Activated CD4-positive, alpha-beta T cell treated with anti-CD3 and anti-CD28 coated beads for 36 hours (primary cell): ENCODE measurements around the gene MAG. TPM values are rescaled to one million over a fixed set of nuclear protein-coding genes. Genes with fewer than 3 reads are reported as not detected.

Source experiments
- ATAC-seq: fragments of 200-7000 bp; cut with Tn5 transposase; one replicate; pipeline ENCODE4 v1.10.0; 2021; ENCODE audit warnings: mild to moderate bottlenecking, moderate library complexity
- CTCF ChIA-PET: fragments of 350-600 bp; sonication (Branson Sonifier 250); formaldehyde crosslinking; loops from one replicate; lab custom pipeline; 2021; ENCODE audit warnings: antibody characterized with exemption; lab: Charles Lee
- POLR2A ChIA-PET: fragments of 350-600 bp; sonication (Branson Sonifier 250); formaldehyde crosslinking; loops from one replicate; lab custom pipeline; 2021; ENCODE audit warnings: antibody characterized with exemption, inconsistent platforms; lab: Charles Lee
- DNase-seq: peaks from one replicate; pipeline ENCODE4 v3.0.0-alpha.2; 2020
- H3K27ac Mint-ChIP-seq: one replicate; pipeline ENCODE4 v1.8.0; 2021; ENCODE audit warnings: mixed read lengths
- H3K27me3 Mint-ChIP-seq: one replicate; pipeline ENCODE4 v1.8.0; 2021; ENCODE audit warnings: mixed read lengths
- H3K36me3 Mint-ChIP-seq: one replicate; pipeline ENCODE4 v1.8.0; 2021; ENCODE audit warnings: low read depth, mixed read lengths
- H3K4me1 Mint-ChIP-seq: one replicate; pipeline ENCODE4 v1.8.0; 2021; ENCODE audit warnings: mixed read lengths
- H3K4me3 Mint-ChIP-seq: one replicate; pipeline ENCODE4 v1.8.0; 2021; ENCODE audit warnings: mild to moderate bottlenecking, moderate library complexity, mixed read lengths
- H3K9me3 Mint-ChIP-seq: one replicate; pipeline ENCODE4 v1.8.0; 2021; ENCODE audit warnings: low read depth, mixed read lengths
- intact Hi-C, 2 experiments: fragments of 100-400 bp; cut with DNase I in 1 of 2; cut with micrococcal nuclease in 1 of 2; formaldehyde crosslinking; loops; one replicate each; pipeline versions ENCODE4 v1.14.2 to v1.15.1; 2022 to 2024; cut with DNase I, micrococcal nuclease
- total RNA-seq, 2 experiments: library from RNA; stranded (reverse); gene quantifications; one replicate each; pipeline ENCODE4 v1.2.3, GENCODE V29; 2021

MAG gene
- total RNA-seq, 2 experiments from 2014 or later, result 0.19 to 0.34 TPM

DNA sequence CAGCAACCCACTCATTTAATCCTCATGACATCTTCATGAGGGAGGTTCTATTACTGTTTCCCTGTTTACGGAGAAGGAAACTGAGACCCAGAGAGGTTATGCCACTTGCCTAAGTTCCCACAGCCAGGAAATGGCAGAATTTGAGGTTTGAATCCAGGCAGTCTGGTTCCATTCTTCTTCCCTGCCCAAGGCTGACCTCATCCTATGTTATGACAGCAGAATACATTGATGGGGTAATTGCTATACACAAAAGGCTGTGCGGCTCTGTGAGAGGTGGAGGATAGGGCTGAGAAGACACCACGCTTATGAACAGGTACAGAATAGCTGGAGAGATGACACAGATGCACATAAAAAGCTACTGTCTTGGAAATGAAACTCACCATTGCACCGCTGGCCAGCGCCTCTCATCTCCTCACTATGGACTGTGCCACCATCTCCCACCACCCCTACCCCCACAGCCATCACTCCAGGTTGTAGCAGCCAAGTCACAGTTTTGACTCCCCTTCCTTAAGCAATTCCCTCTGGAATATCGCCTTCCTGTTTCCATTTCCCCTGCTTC lies 11.5 kb downstream of the MAG start:
- intact Hi-C loops, result no loop called here
- Mint-ChIP-seq H3K4me3 (no peak overlapping the region), H3K4me1 (no peaks in the 10 kb centered on the region), H3K27ac (no peak overlapping the region), H3K27me3 (no peaks in the 10 kb centered on the region), H3K36me3 (no peaks in the 10 kb centered on the region), H3K9me3 (no peaks in the 10 kb centered on the region)
- no peak for ATAC-seq
- CTCF ChIA-PET, result interaction anchor here (0.6 kb wide), 1 partner anchor 205 kb away, joined by 3 read pairs; no protein-coding TSS in a partner anchor
- POLR2A ChIA-PET, result no interaction called here
- no peak for DNase-seq

GRCh38 chr19:35304036-35304435 lies 12.1 kb downstream of the MAG start:
- Mint-ChIP-seq H3K4me1 (no peaks in the 10 kb centered on the region), H3K9me3 (no peaks in the 10 kb centered on the region), H3K36me3 (no peaks in the 10 kb centered on the region), H3K4me3 (no peak overlapping the region), H3K27me3 (no peaks in the 10 kb centered on the region), H3K27ac (no peak overlapping the region)
- intact Hi-C loops, result no loop called here
- DNase-seq (no peak), ATAC-seq (no peak)
- POLR2A ChIA-PET, result no interaction called here
- CTCF ChIA-PET, result interaction anchor here (0.6 kb wide), 2 partner anchors 125 to 204 kb away, joined by 3 read pairs; no protein-coding TSS in a partner anchor

GRCh38 chr19:35305181-35305580 lies 13.2 kb downstream of the MAG start:
- intact Hi-C loops, result no loop called here
- CTCF ChIA-PET, result interaction anchor here (0.6 kb wide), 1 partner anchor 190 kb away, joined by 3 read pairs; the partner anchor contains the start of gene FXYD3
- Mint-ChIP-seq H3K9me3 (no peaks in the 10 kb centered on the region), H3K27me3 (no peaks in the 10 kb centered on the region), H3K27ac (no peak overlapping the region), H3K36me3 (no peaks in the 10 kb centered on the region), H3K4me1 (no peaks in the 10 kb centered on the region), H3K4me3 (no peak overlapping the region)
- DNase-seq, result no peak
- no peak for ATAC-seq
- POLR2A ChIA-PET, result no interaction called here

GRCh38 chr19:35306473-35307246 lies 14.7 kb downstream of the MAG start:
- no peaks in the 10 kb centered on the region for H3K36me3 Mint-ChIP-seq
- no peak overlapping the region for H3K27ac Mint-ChIP-seq
- POLR2A ChIA-PET, result no interaction called here
- no peaks in the 10 kb centered on the region for H3K4me1 Mint-ChIP-seq
- intact Hi-C loops, result loop anchor here in 1 of 2 experiments (1.0 kb wide), 1 partner anchor 162 kb away; no protein-coding TSS in a partner anchor
- no peak overlapping the region for H3K4me3 Mint-ChIP-seq
- ATAC-seq (peak; percentile 51), DNase-seq (peak; percentile 52)
- H3K9me3 Mint-ChIP-seq, result no peaks in the 10 kb centered on the region
- CTCF ChIA-PET, result interaction anchor here (0.9 to 1.1 kb wide), 2 partner anchors 47 to 189 kb away, joined by 4 read pairs; no protein-coding TSS in a partner anchor
- no peaks in the 10 kb centered on the region for H3K27me3 Mint-ChIP-seq

GRCh38 chr19:35307931-35308330 lies 16.0 kb downstream of the MAG start:
- Mint-ChIP-seq H3K9me3 (no peaks in the 10 kb centered on the region), H3K27me3 (no peaks in the 10 kb centered on the region), H3K36me3 (no peaks in the 10 kb centered on the region), H3K27ac (peak overlapping the region; percentile 20), H3K4me3 (no peak overlapping the region), H3K4me1 (no peaks in the 10 kb centered on the region)
- DNase-seq (no peak), ATAC-seq (no peak)
- POLR2A ChIA-PET, result no interaction called here
- CTCF ChIA-PET, result interaction anchor here (1.0 kb wide), 1 partner anchor 45 kb away, joined by 3 read pairs; no protein-coding TSS in a partner anchor
- intact Hi-C loops, result no loop called here

DNA sequence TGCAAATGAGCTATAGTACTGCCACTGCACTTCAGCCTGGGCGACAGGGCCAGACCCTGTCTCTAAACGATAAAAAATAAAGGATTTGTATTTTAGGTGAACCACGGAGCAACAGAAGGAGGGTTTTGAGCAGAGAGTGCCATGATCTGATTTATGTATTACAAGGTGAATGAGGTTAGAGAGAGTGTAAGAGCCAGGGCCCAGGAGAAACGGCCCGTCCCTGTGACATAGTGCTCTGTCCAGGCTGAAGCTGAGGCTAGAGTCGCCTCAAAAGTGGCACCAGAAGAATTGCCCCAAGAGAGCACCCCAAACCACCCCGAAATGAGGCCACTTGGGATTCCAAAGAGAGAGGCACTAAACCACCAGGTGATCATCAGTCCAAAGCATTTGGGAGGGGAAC lies 16.9 kb downstream of the MAG start:
- ATAC-seq, result no peak
- no peak for DNase-seq
- Mint-ChIP-seq H3K4me3 (no peak overlapping the region), H3K27me3 (no peaks in the 10 kb centered on the region), H3K36me3 (no peaks in the 10 kb centered on the region), H3K27ac (no peak overlapping the region), H3K9me3 (no peaks in the 10 kb centered on the region), H3K4me1 (no peaks in the 10 kb centered on the region)
- CTCF ChIA-PET, result no interaction called here
- intact Hi-C loops, result no loop called here
- POLR2A ChIA-PET, result no interaction called here

DNA sequence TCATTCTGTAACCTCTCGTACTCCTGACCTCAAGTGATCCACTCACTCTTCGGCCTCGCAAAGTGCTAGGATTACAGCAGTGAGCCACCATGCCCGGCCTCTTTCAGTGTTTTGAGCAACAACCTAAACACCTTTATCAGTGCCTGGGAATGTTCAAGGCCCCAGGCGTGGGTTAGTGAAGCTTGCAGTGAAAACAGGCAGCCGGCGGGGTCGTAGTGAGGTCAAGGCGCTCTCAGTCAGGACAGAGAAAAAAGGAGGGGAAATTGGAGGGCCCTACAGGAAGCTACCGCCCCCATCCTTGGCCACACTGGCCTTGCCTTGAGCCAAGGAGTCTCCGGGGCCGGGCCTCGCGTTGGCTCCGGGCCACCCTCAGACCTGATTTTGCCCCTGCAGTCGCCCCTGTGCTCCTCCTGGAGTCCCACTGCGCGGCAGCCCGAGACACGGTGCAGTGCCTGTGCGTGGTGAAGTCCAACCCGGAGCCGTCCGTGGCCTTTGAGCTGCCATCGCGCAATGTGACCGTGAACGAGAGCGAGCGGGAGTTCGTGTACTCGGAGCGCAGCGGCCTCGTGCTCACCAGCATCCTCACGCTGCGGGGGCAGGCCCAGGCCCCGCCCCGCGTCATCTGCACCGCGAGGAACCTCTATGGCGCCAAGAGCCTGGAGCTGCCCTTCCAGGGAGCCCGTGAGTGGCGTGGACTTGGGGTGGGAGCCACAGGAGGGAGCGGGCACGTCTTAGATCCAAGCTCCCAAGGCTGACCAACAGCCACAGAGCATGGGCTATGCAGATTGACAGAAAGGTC lies 17.7 kb downstream of the MAG start:
- Mint-ChIP-seq H3K27ac (no peak overlapping the region), H3K27me3 (no peaks in the 10 kb centered on the region), H3K4me1 (no peaks in the 10 kb centered on the region), H3K4me3 (no peak overlapping the region), H3K9me3 (no peaks in the 10 kb centered on the region), H3K36me3 (no peaks in the 10 kb centered on the region)
- ATAC-seq (no peak), DNase-seq (no peak)
- ChIA-PET CTCF (no interaction called here), POLR2A (no interaction called here)
- intact Hi-C loops, result no loop called here

GRCh38 chr19:35310331-35310730 lies 18.4 kb downstream of the MAG start:
- H3K27me3 Mint-ChIP-seq, result no peaks in the 10 kb centered on the region
- POLR2A ChIA-PET, result no interaction called here
- H3K36me3 Mint-ChIP-seq, result no peaks in the 10 kb centered on the region
- CTCF ChIA-PET, result no interaction called here
- no peaks in the 10 kb centered on the region for H3K4me1 Mint-ChIP-seq
- intact Hi-C loops, result no loop called here
- H3K9me3 Mint-ChIP-seq, result no peaks in the 10 kb centered on the region
- no peak overlapping the region for H3K27ac Mint-ChIP-seq
- ATAC-seq, result peak; percentile 36
- DNase-seq, result peak; percentile 25
- H3K4me3 Mint-ChIP-seq, result no peak overlapping the region

DNA sequence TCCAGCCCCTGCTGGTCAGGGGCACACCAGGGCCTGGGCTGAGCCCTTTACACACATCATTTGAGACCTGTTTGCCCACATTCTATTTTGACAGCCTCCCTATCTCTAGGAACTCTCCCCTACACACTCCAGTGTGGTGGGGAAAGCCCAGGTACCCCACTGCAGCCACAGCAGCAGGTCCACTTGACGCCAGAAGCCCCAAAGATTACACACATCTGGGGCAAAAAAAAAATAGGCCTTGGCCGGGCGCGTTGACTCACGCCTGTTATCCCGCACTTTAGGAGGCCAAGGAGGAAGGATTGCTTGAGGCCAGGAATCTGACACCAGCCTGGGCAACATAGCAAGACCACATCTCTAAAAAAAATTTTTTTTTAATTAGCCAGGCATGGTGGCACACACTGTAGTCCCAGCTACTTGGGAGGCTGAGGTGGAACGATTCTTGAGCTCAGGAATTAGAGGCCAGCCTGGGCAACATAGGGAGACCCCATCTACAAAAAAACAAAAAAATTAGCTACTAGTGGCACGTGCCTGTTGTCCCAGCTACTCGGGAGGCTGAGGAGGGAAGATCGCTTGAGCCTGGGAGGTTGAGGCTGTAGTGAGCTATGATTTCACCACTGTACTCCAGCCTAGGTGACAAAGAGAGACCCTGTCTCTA lies 19.0 kb downstream of the MAG start:
- Mint-ChIP-seq H3K4me1 (no peaks in the 10 kb centered on the region), H3K4me3 (no peak overlapping the region), H3K36me3 (no peaks in the 10 kb centered on the region), H3K9me3 (no peaks in the 10 kb centered on the region), H3K27me3 (no peaks in the 10 kb centered on the region), H3K27ac (no peak overlapping the region)
- intact Hi-C loops, result no loop called here
- DNase-seq (no peak), ATAC-seq (no peak)
- POLR2A ChIA-PET, result no interaction called here
- CTCF ChIA-PET, result interaction anchor here (0.5 to 1.3 kb wide), 2 partner anchors 16 to 23 kb away, joined by 5 to 6 read pairs; no protein-coding TSS in a partner anchor

DNA sequence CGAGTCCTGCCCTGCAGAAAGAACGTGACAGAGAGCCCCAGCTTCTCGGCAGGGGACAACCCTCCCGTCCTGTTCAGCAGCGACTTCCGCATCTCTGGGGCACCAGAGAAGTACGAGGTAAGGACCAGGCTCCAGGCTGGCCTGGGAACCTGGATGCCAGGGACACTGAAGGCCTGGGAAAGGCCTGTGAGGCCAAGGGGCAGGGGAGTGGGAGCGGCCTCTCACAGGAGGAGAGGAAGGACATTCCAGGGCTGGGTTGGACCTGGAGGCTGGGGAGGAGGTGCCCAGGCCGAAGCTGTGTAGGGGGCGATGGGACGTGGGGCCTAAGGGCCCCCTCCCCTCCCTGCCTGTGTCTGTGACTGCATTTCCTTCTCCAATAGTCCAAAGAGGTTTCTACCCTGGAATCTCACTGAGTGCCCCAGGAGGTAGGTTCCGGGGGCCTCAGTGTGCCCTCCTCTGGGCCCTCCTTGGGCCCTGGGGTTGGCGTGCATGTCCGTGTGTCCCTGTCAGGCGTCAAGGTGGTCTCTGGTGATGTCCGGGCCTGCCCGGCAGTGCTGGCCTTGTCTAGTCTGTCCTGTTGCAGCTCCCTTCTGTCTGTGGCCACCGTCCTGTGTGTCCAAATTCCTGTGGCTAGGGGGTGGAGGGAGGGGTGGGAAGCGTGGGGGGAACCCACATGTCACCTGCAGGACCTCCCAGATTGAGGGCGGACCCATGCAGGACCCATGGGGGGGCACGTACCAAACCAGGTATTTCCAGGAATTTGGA lies 20.1 kb downstream of the MAG start:
- no peaks in the 10 kb centered on the region for H3K4me1 Mint-ChIP-seq
- intact Hi-C loops, result no loop called here
- ChIA-PET CTCF (interaction anchor here (0.6 to 1.3 kb wide), 2 partner anchors 22 to 51 kb away, joined by 3 to 6 read pairs; no protein-coding TSS in a partner anchor), POLR2A (no interaction called here)
- no peaks in the 10 kb centered on the region for H3K27me3 Mint-ChIP-seq
- no peaks in the 10 kb centered on the region for H3K36me3 Mint-ChIP-seq
- H3K27ac Mint-ChIP-seq, result no peak overlapping the region
- no peak overlapping the region for H3K4me3 Mint-ChIP-seq
- no peak for DNase-seq
- no peak for ATAC-seq
- H3K9me3 Mint-ChIP-seq, result no peaks in the 10 kb centered on the region
